ENCODE results near the gene LRRC75B.

DNA sequence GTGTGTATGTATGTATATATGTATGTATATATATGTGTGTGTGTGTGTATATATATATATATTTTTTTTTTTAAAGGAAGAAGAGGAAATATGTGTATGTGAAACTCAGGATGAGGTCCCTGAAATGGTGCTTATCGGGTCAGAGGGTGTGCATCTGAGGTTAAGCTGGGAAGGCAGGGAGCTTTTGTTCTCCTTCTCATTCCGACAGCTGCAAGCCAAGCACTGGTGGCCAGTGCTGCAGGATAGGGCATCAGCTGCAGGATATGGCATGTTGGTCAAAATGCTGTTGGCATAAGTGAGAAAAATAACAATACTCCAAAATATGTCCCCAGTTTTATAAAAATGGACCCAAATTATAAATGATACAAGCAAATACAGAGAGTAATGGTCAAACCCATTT is 29.6 kb downstream of the LRRC75B start:
- TF ChIP-seq, protein P1, sequence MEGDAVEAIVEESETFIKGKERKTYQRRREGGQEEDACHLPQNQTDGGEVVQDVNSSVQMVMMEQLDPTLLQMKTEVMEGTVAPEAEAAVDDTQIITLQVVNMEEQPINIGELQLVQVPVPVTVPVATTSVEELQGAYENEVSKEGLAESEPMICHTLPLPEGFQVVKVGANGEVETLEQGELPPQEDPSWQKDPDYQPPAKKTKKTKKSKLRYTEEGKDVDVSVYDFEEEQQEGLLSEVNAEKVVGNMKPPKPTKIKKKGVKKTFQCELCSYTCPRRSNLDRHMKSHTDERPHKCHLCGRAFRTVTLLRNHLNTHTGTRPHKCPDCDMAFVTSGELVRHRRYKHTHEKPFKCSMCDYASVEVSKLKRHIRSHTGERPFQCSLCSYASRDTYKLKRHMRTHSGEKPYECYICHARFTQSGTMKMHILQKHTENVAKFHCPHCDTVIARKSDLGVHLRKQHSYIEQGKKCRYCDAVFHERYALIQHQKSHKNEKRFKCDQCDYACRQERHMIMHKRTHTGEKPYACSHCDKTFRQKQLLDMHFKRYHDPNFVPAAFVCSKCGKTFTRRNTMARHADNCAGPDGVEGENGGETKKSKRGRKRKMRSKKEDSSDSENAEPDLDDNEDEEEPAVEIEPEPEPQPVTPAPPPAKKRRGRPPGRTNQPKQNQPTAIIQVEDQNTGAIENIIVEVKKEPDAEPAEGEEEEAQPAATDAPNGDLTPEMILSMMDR (IDR thresholded peaks at IDR 0.05; ENCODE audit: low read length) = no peak
- no peak for TF ChIP-seq EZH2 (IDR thresholded peaks at IDR 0.05; ENCODE audit: borderline replicate concordance, low read length)
